K562 (cell line): ENCODE results near the gene HOXB5. TPM values are rescaled to one million over a fixed set of nuclear protein-coding genes. Genes with fewer than 3 reads are reported as not detected.

ENCODE experiments used
- ATAC-seq: fragments of 200-7000 bp; cut with Tn5 transposase; 3 replicates; pipeline ENCODE4 v1.9.1; 2020; ENCODE audit warnings: moderate library complexity
- BruUV-seq: library from RNA; stranded (reverse); fragments of 400-500 nt; replicated peaks from 2 replicates; lab custom pipeline; 2021; lab: Mats Ljungman, UMichigan
- CTCF ChIA-PET: fragments of 300-600 bp; formaldehyde crosslinking; extraction: SDS; loops from one replicate; lab custom pipeline; 2021; ENCODE audit warnings: low intra/inter-chr PET ratio; lab: Yijun Ruan, JAX
- POLR2A ChIA-PET: fragments of 300-600, 350-650 bp; sonication (Branson Sonifier 250); formaldehyde crosslinking; extraction: SDS; loops from one replicate; lab custom pipeline; 2021; ENCODE audit warnings: antibody characterized with exemption, inconsistent platforms; lab: Yijun Ruan, JAX
- DNase-seq, 4 experiments: peaks; one replicate each; pipeline versions ENCODE4 v3.0.0 to v3.0.0-alpha.2; 2011 to 2018; ENCODE audit warnings: low spot score in 3 of 4, mixed read lengths in 3 of 4; ENCODE audit errors: extremely low read depth in 1 of 4
- FAIRE-seq: peaks from 2 replicates; lab custom pipeline; 2011; peaks lifted over from hg19 to GRCh38; lab: Jason Lieb, UNC
- H2AFZ ChIP-seq: 2 replicates; pipeline ENCODE4 v1.6.0; 2011; ENCODE audit warnings: low read depth, low read length, control low read depth, inconsistent platforms
- H3K27ac ChIP-seq: fragments of 200-600 bp; 3 replicates; pipeline ENCODE4 v1.8.0; 2011; ENCODE audit warnings: low read depth, mild to moderate bottlenecking, control low read depth, inconsistent platforms, low read length, moderate library complexity, mixed read lengths; ENCODE audit errors: extremely low read depth
- H3K27me3 ChIP-seq, 2 experiments: fragments of 300-600 bp in 1 of 2; 2 replicates in 1 of 2; 3 replicates in 1 of 2; pipeline versions ENCODE4 v1.6.0 to v1.8.0; 2011; ENCODE audit warnings: inconsistent platforms in 2 of 2, low read length in 2 of 2, mild to moderate bottlenecking in 1 of 2, mixed read lengths in 1 of 2, moderate library complexity in 1 of 2; ENCODE audit not compliant: control insufficient read depth in 2 of 2, insufficient read depth in 2 of 2
- H3K36me3 ChIP-seq: fragments of 300-600 bp; 3 replicates; pipeline ENCODE4 v1.8.0; 2011; ENCODE audit warnings: mild to moderate bottlenecking, low read length, inconsistent platforms; ENCODE audit not compliant: control insufficient read depth, insufficient read depth
- H3K4me1 ChIP-seq, 2 experiments: fragments of 200-600 bp in 1 of 2; replicated peaks in 1 of 2; 2 replicates in 1 of 2; 3 replicates in 1 of 2; pipeline versions ENCODE4 v1.5.1 to v1.8.0; 2011; ENCODE audit warnings: inconsistent platforms in 2 of 2, low read length in 2 of 2, mild to moderate bottlenecking in 1 of 2, mixed read lengths in 1 of 2, moderate library complexity in 1 of 2; ENCODE audit not compliant: control insufficient read depth in 2 of 2, insufficient read depth in 2 of 2
- H3K4me2 ChIP-seq: 2 replicates; pipeline ENCODE4 v1.6.1; 2011; ENCODE audit warnings: low read length, control low read depth, inconsistent platforms, mixed read lengths; ENCODE audit not compliant: insufficient read depth
- H3K4me3 ChIP-seq: fragments of 200-600 bp; sonication (generic), shearing (Covaris generic); 2 replicates; pipeline ENCODE4 v1.5.1; 2016; ENCODE audit warnings: control low read depth, inconsistent platforms
- H3K79me2 ChIP-seq: fragments of 200-600 bp; 3 replicates; pipeline ENCODE4 v1.8.0; 2011; ENCODE audit warnings: low read length, inconsistent platforms; ENCODE audit not compliant: control insufficient read depth, insufficient read depth
- H3K9ac ChIP-seq, 2 experiments: 2 replicates each; pipeline versions ENCODE4 v1.6.0 to v1.6.1; 2011; ENCODE audit warnings: low read depth in 2 of 2, low read length in 2 of 2, control low read depth in 1 of 2, inconsistent platforms in 1 of 2, mild to moderate bottlenecking in 1 of 2, mixed read lengths in 1 of 2; ENCODE audit not compliant: insufficient read depth in 1 of 2
- H3K9me1 ChIP-seq: one replicate; pipeline ENCODE4 v1.6.0; 2011; ENCODE audit warnings: inconsistent platforms, mild to moderate bottlenecking, low read length, moderate library complexity; ENCODE audit not compliant: control insufficient read depth, insufficient read depth
- H3K9me3 ChIP-seq: replicated peaks from 2 replicates; pipeline ENCODE4 v1.5.1; 2011; ENCODE audit warnings: low read depth, low read length, inconsistent platforms; ENCODE audit not compliant: control insufficient read depth, insufficient read depth
- H4K20me1 ChIP-seq: replicated peaks from 2 replicates; pipeline ENCODE4 v1.6.1; 2011; ENCODE audit warnings: low read length, inconsistent platforms, mixed read lengths; ENCODE audit not compliant: control insufficient read depth, insufficient read depth
- CREM ChIP-seq: IDR thresholded peaks from 2 replicates; pipeline ENCODE4 v1.6.1; 2014; ENCODE audit warnings: antibody characterized with exemption, low read depth
- ILK ChIP-seq: fragments of 450-650 bp; IDR thresholded peaks from 2 replicates; pipeline ENCODE4 v1.6.1; 2016; ENCODE audit warnings: missing genetic modification characterization, low read depth, mild to moderate bottlenecking, missing compliant biosample characterization, moderate library complexity, borderline replicate concordance
- MTA1 ChIP-seq: fragments of 450-650 bp; IDR thresholded peaks from 2 replicates; pipeline ENCODE4 v1.6.1; 2017; ENCODE audit warnings: borderline replicate concordance
- RBFOX2 ChIP-seq: fragments of 200-400 bp; formaldehyde crosslinking; IDR thresholded peaks from 2 replicates; pipeline ENCODE4 v1.6.1; 2017; ENCODE audit warnings: low read depth, mild to moderate bottlenecking, low read length, moderate library complexity
- SMARCA5 ChIP-seq: fragments of 450-650 bp; IDR thresholded peaks from 2 replicates; pipeline ENCODE4 v1.6.1; 2016
- SMARCE1 ChIP-seq: fragments of 450-650 bp; IDR thresholded peaks from 2 replicates; pipeline ENCODE4 v1.7.1; 2016; ENCODE audit warnings: mild to moderate bottlenecking
- THRB ChIP-seq: fragments of 450-650 bp; formaldehyde crosslinking; conservative IDR thresholded peaks from 2 replicates; pipeline ENCODE4 v1.4.0; 2022; ENCODE audit warnings: mild to moderate bottlenecking, missing genetic modification characterization
- ZFX ChIP-seq: sonication (generic); formaldehyde crosslinking; IDR thresholded peaks from 2 replicates; pipeline ENCODE4 v1.8.0; 2022; ENCODE audit warnings: mild to moderate bottlenecking, missing genetic modification reagents, moderate library complexity
- ZNF140 ChIP-seq: fragments of 250-450 bp; sonication (Bioruptor Pico); IDR thresholded peaks from 2 replicates; pipeline ENCODE4 v1.8.0; 2021; ENCODE audit warnings: moderate library complexity, mild to moderate bottlenecking, inconsistent platforms
- ZNF583 ChIP-seq: fragments of 250-450 bp; sonication (Bioruptor Pico); IDR thresholded peaks from 2 replicates; pipeline ENCODE4 v1.4.0; 2020
- WGBS: fragments of 100-300 bp; shearing (Covaris generic); methylation state at CpG from one replicate; pipeline ENCODE4 v1.1.6; 2016; ENCODE audit warnings: low coverage, mixed read lengths; ENCODE audit not compliant: insufficient coverage; ENCODE audit errors: missing lambda C conversion rate; 5-methylcytosine and 5-hydroxymethylcytosine counted together
- in situ Hi-C: fragments of 300-500 bp; cut with MboI; formaldehyde crosslinking; loops from 4 replicates; pipeline ENCODE4 v1.15.0; 2018; ENCODE audit warnings: inconsistent platforms, mixed read lengths
- intact Hi-C: fragments of 100-400 bp; cut with micrococcal nuclease; formaldehyde crosslinking; loops from 2 replicates; pipeline ENCODE4 v1.14.2; 2022
- polyA plus RNA-seq, 8 experiments: library from polyadenylated mRNA; depleted of rRNA in 4 of 8; stranded (reverse) in 5 of 8; unstranded in 3 of 8; fragments of >200 nt; fragmentation: Nextera tagmentation in 2 of 8; fragmentation: Illumina TruSeq in 1 of 8; extraction: Ambion mirVana in 2 of 8; extraction: Trizol in 1 of 8; gene quantifications; 2 replicates each; pipeline versions ENCODE4 v1.2.1 to v1.2.3, GENCODE V29; 2011 to 2014; ENCODE audit warnings: inconsistent platforms in 1 of 8, missing spikeins in 1 of 8
- total RNA-seq, 7 experiments: library from RNA; depleted of rRNA in 6 of 7; stranded (reverse); fragments of >200 nt in 6 of 7; fragmentation: Illumina TruSeq in 2 of 7; extraction: Trizol in 2 of 7; gene quantifications; 2 replicates each; pipeline versions ENCODE4 v1.2.1 to v1.2.3, GENCODE V29; 2011 to 2021; ENCODE audit warnings: low replicate concordance in 1 of 7

HOXB5 gene
- total and polyA plus RNA-seq, 9 of the 15 experiments (the other 6 are each of a cell fraction or from before 2014, with no cell fraction given), result 0.24 to 2.7 (median 0.65) TPM

- DNase-seq (no peak), FAIRE-seq (no peak), ATAC-seq (no peak)
- ChIA-PET POLR2A (interaction anchor here (1.1 to 1.7 kb wide), 2 partner anchors 12 to 354 kb away, joined by 3 to 7 read pairs; no protein-coding TSS in a partner anchor), CTCF (interaction anchor here (0.6 to 1.5 kb wide), 3 partner anchors 17 to 422 kb away, joined by 3 to 8 read pairs (median 3); no protein-coding TSS in a partner anchor)
- Histone ChIP-seq H3K9me3 (no peaks in the 10 kb centered on the region), H3K79me2 (peaks cover 51% of the 10 kb centered on the region), H3K36me3 (peaks cover 32% of the 10 kb centered on the region), H2AFZ (no peak overlapping the region), H3K4me3 (no peak overlapping the region), H3K27ac (no peak overlapping the region), H3K9me1 (no peaks in the 10 kb centered on the region), H3K9ac (no peak overlapping the region), H4K20me1 (peaks cover 22% of the 10 kb centered on the region), H3K27me3 (no peaks in the 10 kb centered on the region), H3K4me2 (no peak overlapping the region), H3K4me1 (peaks cover 29 to 44% of the 10 kb centered on the region in 2 experiments; a peak in 4 of 5 replicates)
- BruUV-seq, result no TSS peak
- 87% methylated on average over 14 of the region's 15 CpGs for WGBS
- intact Hi-C loops, result no loop called here
- in situ Hi-C loops, result no loop called here
- TF ChIP-seq SMARCA5 (no peak), MTA1 (no peak)
Observed at GRCh38 chr17:48616717-48617470, 23.3 kb upstream of the HOXB5 start.

GRCh38 chr17:48615963-48616716 lies 22.6 kb upstream of the HOXB5 start:
- peaks cover 27 to 45% of the 10 kb centered on the region in 2 experiments; a peak in 4 of 5 replicates for H3K4me1 ChIP-seq
- H3K4me2 ChIP-seq, result no peak overlapping the region
- H3K9me1 ChIP-seq, result no peaks in the 10 kb centered on the region
- BruUV-seq, result no TSS peak
- no peak for FAIRE-seq
- no peaks in the 10 kb centered on the region for H3K9me3 ChIP-seq
- H3K27me3 ChIP-seq, result no peaks in the 10 kb centered on the region
- 86% methylated on average over 16 of the region's 17 CpGs for WGBS
- no peak overlapping the region for H3K4me3 ChIP-seq
- no peak for TF ChIP-seq SMARCE1
- TF ChIP-seq RBFOX2, result no peak
- no peak for TF ChIP-seq ZNF140
- TF ChIP-seq CREM, result no peak
- TF ChIP-seq ZFX (CRISPR knock-in tag), result no peak
- TF ChIP-seq ILK (tag), result no peak
- TF ChIP-seq THRB, result no peak
- TF ChIP-seq ZNF583 (CRISPR knock-in tag), result no peak
- CTCF ChIA-PET, result interaction anchor here (1.5 kb wide), 1 partner anchor 16 kb away, joined by 3 read pairs; no protein-coding TSS in a partner anchor
- intact Hi-C loops, result no loop called here
- no peak for ATAC-seq
- peaks cover 24% of the 10 kb centered on the region; the same call in 2 of the 3 replicates for H3K36me3 ChIP-seq
- POLR2A ChIA-PET, result interaction anchor here (0.7 kb wide), 1 partner anchor 55 kb away, joined by 3 read pairs; no protein-coding TSS in a partner anchor
- no peak overlapping the region for H3K27ac ChIP-seq
- DNase-seq, result no peak
- peaks cover 44% of the 10 kb centered on the region for H3K79me2 ChIP-seq
- no peak overlapping the region for H2AFZ ChIP-seq
- H3K9ac ChIP-seq, result no peak overlapping the region
- in situ Hi-C loops, result no loop called here
- H4K20me1 ChIP-seq, result peaks cover 16% of the 10 kb centered on the region; the same call in 1 of the 2 replicates
